ENCODE results near the gene HNRNPD. TPM values are rescaled to one million over a fixed set of nuclear protein-coding genes. Genes with fewer than 3 reads are reported as not detected.

The HNRNPD gene
- total and polyA plus RNA-seq, 2 of the 13 experiments (the other 11 are each of a cell fraction or from before 2014, with no cell fraction given) = 64.0 to 69.7 TPM

DNA sequence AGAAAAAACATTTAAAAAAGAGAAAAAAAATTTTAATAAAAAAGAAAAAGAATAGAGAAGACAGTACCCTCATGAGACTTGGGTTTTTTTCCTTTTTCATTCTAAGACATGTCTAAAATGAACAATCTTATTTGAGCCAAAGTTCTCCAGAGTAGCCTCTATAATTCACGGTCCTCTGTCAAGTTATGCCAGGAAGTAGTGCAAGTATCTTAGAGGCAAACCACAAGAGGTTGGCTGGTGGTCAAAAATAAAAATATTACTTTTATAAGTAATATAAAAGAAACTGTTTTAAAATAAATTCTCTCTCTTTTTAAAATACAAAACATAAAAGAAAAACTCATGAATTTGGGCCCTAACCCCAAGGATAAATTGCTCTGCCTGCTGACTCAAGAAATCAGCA lies 29.9 kb upstream of the HNRNPD start (continued):
- TF ChIP-seq SPEN (CRISPR knock-in tag; IDR thresholded peaks at IDR 0.05; ENCODE audit: low read depth) = no peak
- no peak for TF ChIP-seq CREM (IDR thresholded peaks at IDR 0.05)
- TF ChIP-seq CREM (CRISPR knock-in tag; IDR thresholded peaks at IDR 0.05) = no peak
- TF ChIP-seq, protein P1, sequence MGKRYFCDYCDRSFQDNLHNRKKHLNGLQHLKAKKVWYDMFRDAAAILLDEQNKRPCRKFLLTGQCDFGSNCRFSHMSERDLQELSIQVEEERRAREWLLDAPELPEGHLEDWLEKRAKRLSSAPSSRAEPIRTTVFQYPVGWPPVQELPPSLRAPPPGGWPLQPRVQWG (CRISPR knock-in tag; IDR thresholded peaks at IDR 0.05; ENCODE audit: borderline replicate concordance, low read depth) = no peak
- TF ChIP-seq ZBTB7A (CRISPR knock-in tag; IDR thresholded peaks at IDR 0.05) = no peak
- TF ChIP-seq NFKBIZ (CRISPR knock-in tag; IDR thresholded peaks at IDR 0.05) = no peak
- TF ChIP-seq, protein P2, sequence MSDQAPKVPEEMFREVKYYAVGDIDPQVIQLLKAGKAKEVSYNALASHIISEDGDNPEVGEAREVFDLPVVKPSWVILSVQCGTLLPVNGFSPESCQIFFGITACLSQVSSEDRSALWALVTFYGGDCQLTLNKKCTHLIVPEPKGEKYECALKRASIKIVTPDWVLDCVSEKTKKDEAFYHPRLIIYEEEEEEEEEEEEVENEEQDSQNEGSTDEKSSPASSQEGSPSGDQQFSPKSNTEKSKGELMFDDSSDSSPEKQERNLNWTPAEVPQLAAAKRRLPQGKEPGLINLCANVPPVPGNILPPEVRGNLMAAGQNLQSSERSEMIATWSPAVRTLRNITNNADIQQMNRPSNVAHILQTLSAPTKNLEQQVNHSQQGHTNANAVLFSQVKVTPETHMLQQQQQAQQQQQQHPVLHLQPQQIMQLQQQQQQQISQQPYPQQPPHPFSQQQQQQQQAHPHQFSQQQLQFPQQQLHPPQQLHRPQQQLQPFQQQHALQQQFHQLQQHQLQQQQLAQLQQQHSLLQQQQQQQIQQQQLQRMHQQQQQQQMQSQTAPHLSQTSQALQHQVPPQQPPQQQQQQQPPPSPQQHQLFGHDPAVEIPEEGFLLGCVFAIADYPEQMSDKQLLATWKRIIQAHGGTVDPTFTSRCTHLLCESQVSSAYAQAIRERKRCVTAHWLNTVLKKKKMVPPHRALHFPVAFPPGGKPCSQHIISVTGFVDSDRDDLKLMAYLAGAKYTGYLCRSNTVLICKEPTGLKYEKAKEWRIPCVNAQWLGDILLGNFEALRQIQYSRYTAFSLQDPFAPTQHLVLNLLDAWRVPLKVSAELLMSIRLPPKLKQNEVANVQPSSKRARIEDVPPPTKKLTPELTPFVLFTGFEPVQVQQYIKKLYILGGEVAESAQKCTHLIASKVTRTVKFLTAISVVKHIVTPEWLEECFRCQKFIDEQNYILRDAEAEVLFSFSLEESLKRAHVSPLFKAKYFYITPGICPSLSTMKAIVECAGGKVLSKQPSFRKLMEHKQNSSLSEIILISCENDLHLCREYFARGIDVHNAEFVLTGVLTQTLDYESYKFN (CRISPR knock-in tag; conservative IDR thresholded peaks at IDR 0.05) = no peak

DNA sequence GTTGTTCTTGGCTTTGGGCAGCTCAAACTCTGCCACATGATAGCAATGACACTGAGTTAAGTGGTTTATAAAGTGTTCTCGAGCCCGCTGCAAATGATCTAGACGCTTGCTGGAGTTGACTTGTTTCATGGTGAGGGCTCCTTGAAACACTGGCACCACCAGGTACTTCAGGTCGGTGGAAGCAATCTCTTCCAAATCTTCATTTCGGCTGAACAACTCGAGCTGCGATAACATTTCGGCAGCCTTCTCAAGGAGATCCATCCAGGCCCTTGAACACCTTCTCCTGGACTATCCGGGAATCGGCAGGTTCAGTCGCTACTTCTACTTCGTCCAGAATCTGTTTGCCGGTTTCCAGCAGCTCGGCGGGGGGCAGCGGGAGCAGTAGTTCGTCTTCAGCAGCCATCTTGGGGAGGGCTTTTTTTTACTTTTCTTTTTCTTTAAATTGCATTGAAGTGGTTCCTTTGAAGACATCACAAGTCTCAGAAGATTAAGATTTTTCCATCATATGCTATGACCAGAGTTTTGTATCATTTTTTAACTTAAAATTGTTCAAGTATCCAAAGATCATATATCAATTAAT lies 28.5 kb upstream of the HNRNPD start:
- ATAC-seq = no peak; the same call in 2 of the 3 replicates
- no peak for DNase-seq (ENCODE audit: low spot score)
- intact Hi-C loops (cut with micrococcal nuclease; ENCODE audit: unreplicated experiment) (no loop called here), in situ Hi-C loops (cut with HindIII; ENCODE audit: extremely low pct_ligation_motif_present, low pct_unique_long_range_greater_than_20kb) (no loop called here)
- no peak overlapping the region for H2AFZ ChIP-seq (ENCODE audit: low read length)
- H3K9me3 ChIP-seq (ENCODE audit: low read length) = no peaks in the 10 kb centered on the region
- no peak overlapping the region for H3K4me3 ChIP-seq (replicated peaks in 1 of 3; ENCODE audit: insufficient read depth in 1 of 3, low read depth in 2 of 3, low read length in 3 of 3)
- no peak for FAIRE-seq
- no peaks in the 10 kb centered on the region for H3K36me3 ChIP-seq (replicated peaks in 1 of 2; ENCODE audit: control insufficient read depth in 1 of 2, insufficient read depth in 2 of 2, low read length in 2 of 2)
- no peak overlapping the region for H3K27ac ChIP-seq (ENCODE audit: extremely low read length, insufficient read depth, low read length)
- ChIA-PET CTCF (ENCODE audit: low intra/inter-chr PET ratio, low total read pairs) (no interaction called here), POLR2A (no interaction called here)
- no peak overlapping the region for H3K4me2 ChIP-seq (ENCODE audit: low read depth, low read length)
- WGBS (ENCODE audit: low lambda C conversion rate) = 70% methylated on average over 17 of the region's 17 CpGs
- H3K27me3 ChIP-seq (ENCODE audit: control insufficient read depth in 1 of 2, insufficient read depth in 2 of 2, low read length in 2 of 2) = 0 out of 5 replicates have a peak, but pooled peaks cover 0 to 3% of the 10 kb centered on the region in 2 experiments
- no peak overlapping the region for H3K9ac ChIP-seq (ENCODE audit: insufficient read depth, low read depth, low read length)
- H4K20me1 ChIP-seq (ENCODE audit: insufficient read depth, low read length) = no peaks in the 10 kb centered on the region
- no peaks in the 10 kb centered on the region for H3K79me2 ChIP-seq (ENCODE audit: insufficient read depth, low read length)
- no TSS peak for BruUV-seq (replicated peaks)
- H3K4me1 ChIP-seq (ENCODE audit: insufficient read depth, low read length) = no peaks in the 10 kb centered on the region
- TF ChIP-seq ZNF713 (CRISPR knock-in tag; IDR thresholded peaks at IDR 0.05) = no peak
- no peak for TF ChIP-seq AHR (CRISPR knock-in tag; IDR thresholded peaks at IDR 0.05)
- no peak for TF ChIP-seq ZNF350 (CRISPR knock-in tag; IDR thresholded peaks at IDR 0.05; ENCODE audit: borderline replicate concordance, low read depth)
- no peak for TF ChIP-seq ZNF598 (CRISPR knock-in tag; IDR thresholded peaks at IDR 0.05; ENCODE audit: borderline replicate concordance)
- no peak for TF ChIP-seq KLF6 (CRISPR knock-in tag; IDR thresholded peaks at IDR 0.05)
- TF ChIP-seq, protein P3, sequence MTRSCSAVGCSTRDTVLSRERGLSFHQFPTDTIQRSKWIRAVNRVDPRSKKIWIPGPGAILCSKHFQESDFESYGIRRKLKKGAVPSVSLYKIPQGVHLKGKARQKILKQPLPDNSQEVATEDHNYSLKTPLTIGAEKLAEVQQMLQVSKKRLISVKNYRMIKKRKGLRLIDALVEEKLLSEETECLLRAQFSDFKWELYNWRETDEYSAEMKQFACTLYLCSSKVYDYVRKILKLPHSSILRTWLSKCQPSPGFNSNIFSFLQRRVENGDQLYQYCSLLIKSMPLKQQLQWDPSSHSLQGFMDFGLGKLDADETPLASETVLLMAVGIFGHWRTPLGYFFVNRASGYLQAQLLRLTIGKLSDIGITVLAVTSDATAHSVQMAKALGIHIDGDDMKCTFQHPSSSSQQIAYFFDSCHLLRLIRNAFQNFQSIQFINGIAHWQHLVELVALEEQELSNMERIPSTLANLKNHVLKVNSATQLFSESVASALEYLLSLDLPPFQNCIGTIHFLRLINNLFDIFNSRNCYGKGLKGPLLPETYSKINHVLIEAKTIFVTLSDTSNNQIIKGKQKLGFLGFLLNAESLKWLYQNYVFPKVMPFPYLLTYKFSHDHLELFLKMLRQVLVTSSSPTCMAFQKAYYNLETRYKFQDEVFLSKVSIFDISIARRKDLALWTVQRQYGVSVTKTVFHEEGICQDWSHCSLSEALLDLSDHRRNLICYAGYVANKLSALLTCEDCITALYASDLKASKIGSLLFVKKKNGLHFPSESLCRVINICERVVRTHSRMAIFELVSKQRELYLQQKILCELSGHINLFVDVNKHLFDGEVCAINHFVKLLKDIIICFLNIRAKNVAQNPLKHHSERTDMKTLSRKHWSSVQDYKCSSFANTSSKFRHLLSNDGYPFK (CRISPR knock-in tag; IDR thresholded peaks at IDR 0.05; ENCODE audit: borderline replicate concordance) = no peak
- TF ChIP-seq, protein P4, sequence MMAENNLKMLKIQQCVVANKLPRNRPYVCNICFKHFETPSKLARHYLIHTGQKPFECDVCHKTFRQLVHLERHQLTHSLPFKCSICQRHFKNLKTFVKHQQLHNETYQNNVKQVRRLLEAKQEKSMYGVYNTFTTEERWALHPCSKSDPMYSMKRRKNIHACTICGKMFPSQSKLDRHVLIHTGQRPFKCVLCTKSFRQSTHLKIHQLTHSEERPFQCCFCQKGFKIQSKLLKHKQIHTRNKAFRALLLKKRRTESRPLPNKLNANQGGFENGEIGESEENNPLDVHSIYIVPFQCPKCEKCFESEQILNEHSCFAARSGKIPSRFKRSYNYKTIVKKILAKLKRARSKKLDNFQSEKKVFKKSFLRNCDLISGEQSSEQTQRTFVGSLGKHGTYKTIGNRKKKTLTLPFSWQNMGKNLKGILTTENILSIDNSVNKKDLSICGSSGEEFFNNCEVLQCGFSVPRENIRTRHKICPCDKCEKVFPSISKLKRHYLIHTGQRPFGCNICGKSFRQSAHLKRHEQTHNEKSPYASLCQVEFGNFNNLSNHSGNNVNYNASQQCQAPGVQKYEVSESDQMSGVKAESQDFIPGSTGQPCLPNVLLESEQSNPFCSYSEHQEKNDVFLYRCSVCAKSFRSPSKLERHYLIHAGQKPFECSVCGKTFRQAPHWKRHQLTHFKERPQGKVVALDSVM (CRISPR knock-in tag; IDR thresholded peaks at IDR 0.05) = no peak
- TF ChIP-seq KAT2B (IDR thresholded peaks at IDR 0.05; ENCODE audit: borderline replicate concordance, low read depth, low read length) = no peak

All from HepG2 (cell line).